Suppressor macrophage treated with lipopolysaccharide for 1 hour (primary cell): Measurements from ENCODE around the gene SERPINB10.
"Not testable (repeated sequence)": the region's sequence is repeated elsewhere in the genome, so short reads cannot be mapped to it uniquely, and the experiment has no call there.

Source experiments
- DNase-seq, 3 donors: peaks; one replicate each; pipeline ENCODE4 v3.0.0-alpha.2; 2020 to 2022

SERPINB10 gene

DNA sequence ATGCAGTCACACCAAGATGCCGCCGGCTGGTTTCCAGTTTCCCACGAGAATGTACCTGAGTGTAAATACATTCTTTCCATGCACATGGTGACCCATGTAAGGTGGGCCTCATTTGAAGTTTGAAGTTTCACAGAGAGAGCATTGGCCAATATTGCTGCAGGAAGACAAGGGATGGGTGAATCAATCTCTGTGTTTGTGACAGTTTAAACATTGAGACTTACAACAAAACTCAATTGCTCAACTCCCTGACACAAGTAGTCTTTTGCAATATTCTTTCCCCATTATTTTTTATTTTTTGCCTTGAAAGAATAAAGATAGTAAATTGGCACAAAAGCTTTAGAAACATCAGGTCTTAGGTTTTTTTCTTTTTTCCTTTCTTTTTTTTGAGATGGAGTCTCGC is 15.2 kb upstream of the SERPINB10 start:
- DNase-seq, result peak in 2 of 3 donors; percentile 57 to 75

- DNase-seq, result peak in 1 of 3 donors; percentile 50
Observed at GRCh38 chr18:63894106-63894772, 13.5 kb upstream of the SERPINB10 start.

- DNase-seq, result peak in 1 of 3 donors; percentile 35
Observed at GRCh38 chr18:63895190-63895589, 12.6 kb upstream of the SERPINB10 start.

DNA sequence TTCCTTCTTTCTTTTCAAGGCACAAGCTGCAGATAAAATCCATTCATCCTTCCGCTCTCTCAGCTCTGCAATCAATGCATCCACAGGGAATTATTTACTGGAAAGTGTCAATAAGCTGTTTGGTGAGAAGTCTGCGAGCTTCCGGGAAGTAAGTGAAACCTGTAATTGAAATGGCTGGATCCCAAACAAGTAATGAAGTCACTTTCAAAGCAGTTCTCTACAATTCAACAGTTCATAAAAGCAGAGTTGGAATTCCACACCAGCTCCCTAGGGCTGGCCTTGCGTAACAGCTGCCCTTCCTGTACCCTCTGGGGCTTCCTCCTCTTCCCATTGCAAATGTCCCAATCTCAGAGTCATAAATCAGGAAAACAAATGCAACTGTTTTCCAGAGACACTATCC is 10.7 kb upstream of the SERPINB10 start:
- DNase-seq, result peak in 1 of 3 donors; percentile 42

- no peak for DNase-seq
Observed at GRCh38 chr18:63899206-63899605, 8.6 kb upstream of the SERPINB10 start.

- peak in 1 of 3 donors; percentile 58 for DNase-seq
Observed at GRCh38 chr18:63903851-63904570, 3.7 kb upstream of the SERPINB10 start.

GRCh38 chr18:63904694-63905093 is 3.1 kb upstream of the SERPINB10 start:
- peak in 1 of 3 donors; percentile 54 for DNase-seq

- peak in 1 of 3 donors; percentile 59 for DNase-seq
Observed at GRCh38 chr18:63905361-63905760, 2.4 kb upstream of the SERPINB10 start.

GRCh38 chr18:63906056-63906455 is 1.7 kb upstream of the SERPINB10 start:
- no peak for DNase-seq

DNA sequence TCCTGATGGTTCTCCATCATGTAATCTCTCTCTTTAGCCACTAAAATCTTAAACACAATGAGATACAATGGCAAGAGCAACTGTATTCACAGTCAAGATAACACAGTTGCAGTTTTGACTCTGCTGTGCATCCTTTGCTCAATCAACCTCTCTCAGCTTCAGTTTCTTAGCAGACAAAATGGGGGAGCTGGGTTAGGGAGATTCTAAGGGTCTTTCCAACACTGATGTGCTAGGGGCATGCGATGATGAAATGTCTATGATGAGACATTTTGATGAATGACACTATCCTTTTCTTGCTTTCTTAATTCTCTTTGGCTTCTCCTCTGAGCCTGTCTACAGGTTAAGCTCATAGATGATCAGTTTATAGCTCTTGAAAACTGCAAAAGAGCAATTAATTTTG is 1.1 kb downstream of the SERPINB10 start:
- DNase-seq, result peak in 2 of 3 donors; percentile 58 to 62

GRCh38 chr18:63909870-63910269 is 2.1 kb downstream of the SERPINB10 start:
- no peak for DNase-seq

DNA sequence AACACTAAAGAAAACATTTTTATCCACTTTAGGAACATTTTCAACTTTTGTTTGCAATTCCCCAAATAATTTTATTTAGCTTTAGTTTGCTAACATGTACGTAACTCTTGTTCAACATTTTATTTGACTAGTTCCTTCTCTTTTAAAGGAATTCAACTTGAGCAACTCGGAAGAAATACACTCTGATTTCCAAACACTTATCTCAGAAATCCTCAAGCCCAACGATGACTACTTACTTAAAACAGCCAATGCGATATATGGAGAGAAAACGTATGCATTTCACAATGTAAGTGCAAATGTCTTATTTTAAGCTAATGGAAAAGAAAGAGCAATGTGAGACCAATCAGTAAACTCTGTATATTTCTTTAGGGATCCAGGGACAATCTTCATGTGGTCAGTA is 10.1 kb downstream of the SERPINB10 start:
- peak in 1 of 3 donors; percentile 49 for DNase-seq

GRCh38 chr18:63922049-63922448 is 14.3 kb downstream of the SERPINB10 start:
- DNase-seq, result peak in 1 of 3 donors; percentile 46

DNA sequence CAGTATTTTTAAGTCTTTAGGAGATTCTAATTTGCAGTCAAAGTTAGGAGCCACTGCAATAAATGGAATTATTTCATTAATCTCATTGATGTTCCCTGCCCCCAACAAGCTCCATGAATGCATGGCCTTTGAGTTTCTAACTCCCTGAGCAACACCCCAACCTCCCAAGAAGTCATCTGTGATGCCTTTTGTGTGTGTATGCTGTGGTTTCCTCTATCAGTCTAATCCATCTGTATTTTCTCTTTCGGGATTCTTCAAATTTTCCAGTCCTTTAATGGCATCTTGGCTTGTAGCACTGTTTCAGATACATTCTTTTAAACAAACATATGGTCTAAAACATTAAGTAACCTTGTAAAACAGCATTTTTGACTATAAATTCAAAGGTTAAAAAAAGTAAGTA is 16.8 kb downstream of the SERPINB10 start:
- DNase-seq, result no peak

GRCh38 chr18:63928331-63928730 is 20.6 kb downstream of the SERPINB10 start:
- no peak for DNase-seq

DNA sequence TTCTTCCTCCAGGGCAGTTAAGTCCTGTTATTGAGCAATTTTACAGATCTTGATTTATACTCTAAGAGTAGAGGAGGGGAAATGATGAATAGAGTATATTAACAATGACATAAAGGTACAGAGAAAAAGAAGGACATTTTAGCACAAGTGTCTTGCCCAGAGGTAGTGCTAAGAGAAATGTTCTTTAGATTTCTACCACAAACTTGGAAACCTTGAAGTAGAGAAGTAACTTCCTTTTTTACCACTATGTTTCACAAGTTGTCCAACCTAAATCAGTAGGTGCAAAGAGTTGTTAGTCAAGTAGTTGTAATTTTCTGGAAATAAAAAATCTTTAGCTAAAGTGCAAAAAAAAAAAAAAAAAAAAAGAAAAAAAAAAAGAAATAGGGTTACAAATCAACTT is 21.6 kb downstream of the SERPINB10 start:
- DNase-seq, result not testable (repeated sequence)

DNA sequence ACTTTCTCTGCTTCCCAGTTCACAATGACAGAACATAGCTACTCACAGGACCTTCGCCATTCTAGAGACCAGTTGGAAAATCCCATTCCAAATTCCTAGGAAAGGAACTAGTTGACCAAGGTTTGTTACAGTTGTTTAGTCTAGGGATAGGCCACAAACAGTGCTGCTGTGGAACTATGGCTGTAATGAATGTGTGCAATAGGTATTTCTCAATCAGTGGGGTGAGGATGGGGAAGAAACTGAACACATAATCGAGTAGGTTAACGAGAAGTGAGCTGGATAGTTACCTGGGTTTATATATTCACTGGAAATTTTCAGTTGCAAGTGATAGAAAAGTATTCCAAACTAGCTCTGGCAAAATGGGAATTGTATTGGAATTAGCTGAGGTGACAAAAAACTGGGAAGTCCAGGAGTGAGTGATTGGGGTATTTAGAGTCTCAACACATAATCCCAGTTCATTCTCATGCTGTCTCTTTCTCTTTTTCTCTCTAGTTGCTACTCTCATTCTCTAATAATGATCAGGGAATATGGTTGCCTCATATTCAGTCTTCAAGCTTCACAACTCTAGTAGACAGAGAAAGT is 23.1 kb downstream of the SERPINB10 start:
- DNase-seq, result peak in 1 of 3 donors; percentile 30

- DNase-seq, result peak; percentile 89 to 93 (median 92)
Observed at GRCh38 chr18:63936156-63936931, 28.6 kb downstream of the SERPINB10 start.

DNA sequence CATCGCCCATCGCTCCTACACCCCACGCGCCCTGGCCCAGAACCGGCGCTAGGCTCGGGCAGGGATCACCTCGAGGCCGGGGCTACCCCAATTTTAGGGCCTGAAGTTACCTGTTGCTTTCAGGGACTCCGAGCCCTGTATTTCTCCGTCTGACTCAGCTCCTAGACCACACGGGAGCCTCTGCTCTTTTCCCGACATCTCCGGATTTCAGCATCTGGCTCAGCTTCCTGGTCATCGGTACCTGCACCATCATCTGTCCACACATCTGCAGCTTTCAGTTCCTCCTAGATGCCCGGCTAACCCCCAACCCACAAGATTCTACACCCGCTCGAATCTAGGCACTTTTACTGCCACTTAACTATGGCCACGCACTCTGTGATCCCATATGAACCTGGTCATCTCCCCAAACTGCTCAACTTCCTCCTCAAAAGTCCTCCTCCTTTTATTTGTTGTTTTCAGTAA is 29.2 kb downstream of the SERPINB10 start:
- no peak for DNase-seq

DNA sequence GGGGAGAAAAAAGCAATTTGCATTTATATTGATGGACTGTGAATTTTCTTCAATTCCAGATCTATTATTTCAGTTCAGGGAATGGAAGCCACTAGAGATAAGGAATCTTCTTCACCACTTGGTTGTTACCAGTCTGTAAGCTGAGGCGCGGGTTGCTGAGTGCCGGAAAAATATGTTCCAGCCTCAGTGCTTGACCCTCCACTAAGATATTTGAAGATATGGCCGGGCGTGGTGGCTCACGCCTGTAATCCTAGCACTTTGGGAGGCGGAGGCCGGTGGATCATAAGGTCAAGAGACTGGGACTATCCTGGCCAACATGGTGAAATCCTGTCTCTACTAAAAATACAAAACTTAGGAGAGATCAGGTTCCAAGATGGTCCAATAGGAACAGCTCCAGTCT is 32.2 kb downstream of the SERPINB10 start:
- no peak for DNase-seq

DNA sequence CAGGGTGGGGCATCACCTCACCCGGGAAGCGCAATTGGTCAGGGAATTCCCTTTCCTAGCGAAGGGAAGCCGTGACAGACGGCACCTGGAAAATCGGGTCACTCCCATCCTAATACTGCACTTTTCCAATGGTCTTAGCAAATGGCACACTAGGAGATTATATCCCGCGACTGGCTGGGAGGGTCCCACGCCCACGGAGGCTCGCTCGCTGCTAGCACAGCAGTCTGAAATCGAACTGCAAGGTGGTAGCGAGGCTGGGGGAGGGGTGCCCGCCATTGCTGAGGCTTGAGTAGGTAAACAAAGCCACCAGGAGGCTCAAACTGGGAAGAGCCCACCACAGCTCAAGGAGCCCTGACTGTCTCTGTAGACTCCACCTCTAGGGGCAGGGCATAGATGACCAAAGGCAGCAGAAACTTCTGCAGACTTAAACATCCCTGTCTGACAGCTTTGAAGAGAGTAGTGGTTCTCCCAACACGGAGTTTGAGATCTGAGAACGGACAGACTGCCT is 32.8 kb downstream of the SERPINB10 start:
- DNase-seq, result not testable (repeated sequence)

DNA sequence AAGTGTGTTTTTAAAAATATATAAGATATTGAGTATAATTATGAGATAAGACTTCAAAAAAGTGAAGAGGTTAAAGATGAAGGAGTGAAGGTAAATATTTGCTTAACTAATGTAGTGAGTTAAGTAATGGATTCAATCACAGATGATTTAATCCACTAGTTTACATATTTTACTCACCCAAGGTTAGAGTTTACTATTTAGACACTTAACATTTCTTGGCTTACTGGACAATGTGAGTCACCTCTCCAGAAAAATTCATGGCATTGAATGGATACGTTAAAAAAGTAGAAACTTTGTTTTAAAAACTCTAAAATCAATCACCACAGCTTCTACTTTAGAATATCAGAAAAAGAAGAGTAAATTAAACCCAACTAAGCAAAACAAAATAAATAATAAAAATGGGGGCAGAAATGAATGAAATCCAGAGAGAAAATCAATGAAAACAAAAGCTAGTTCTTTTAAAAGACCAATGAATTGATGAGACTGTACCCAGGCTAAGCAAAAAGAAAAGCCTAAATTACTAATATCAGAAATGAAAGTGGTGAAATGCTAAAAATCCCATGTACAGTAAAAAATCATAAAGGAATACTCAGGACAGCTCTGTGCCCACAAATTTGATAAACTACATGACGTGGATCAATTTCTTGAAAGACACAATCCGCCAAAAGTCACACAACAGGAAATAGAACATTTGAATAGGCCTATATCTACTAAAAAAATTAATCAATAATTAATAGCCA is 39.5 kb downstream of the SERPINB10 start:
- DNase-seq, result no peak
